ENCODE results near the gene ATG4B.

DNA sequence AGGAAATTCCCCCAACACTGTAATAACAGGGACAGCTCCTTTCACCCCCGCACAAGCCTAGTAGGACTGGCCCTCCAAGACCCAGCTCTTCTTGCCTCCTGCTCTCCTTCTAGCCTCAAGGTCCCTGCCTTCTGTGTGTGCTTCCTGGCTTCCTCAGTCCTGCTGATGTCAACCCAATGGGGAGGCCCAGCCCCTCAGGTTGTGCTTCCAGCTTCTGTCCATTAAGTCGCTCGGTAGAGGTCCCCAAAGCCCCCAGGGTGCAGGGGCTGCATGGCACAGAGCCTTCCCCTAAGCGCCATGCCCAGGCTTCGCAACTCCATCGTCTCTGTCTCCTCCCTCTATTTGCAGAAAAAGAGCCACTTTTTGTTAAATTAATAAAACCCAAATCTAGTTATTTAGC is 39.9 kb upstream of the ATG4B start:
- TF ChIP-seq CREB1 (IDR thresholded peaks at IDR 0.05; ENCODE audit: low read depth) (no peak), EGR1 (IDR thresholded peaks at IDR 0.05) (no peak), YY1 (IDR thresholded peaks at IDR 0.05; ENCODE audit: low read depth) (no peak), EP300 (IDR thresholded peaks at IDR 0.05; ENCODE audit: borderline replicate concordance) (no peak), TAF1 (IDR thresholded peaks at IDR 0.05; ENCODE audit: low read depth) (no peak)
- TF ChIP-seq, protein P1, sequence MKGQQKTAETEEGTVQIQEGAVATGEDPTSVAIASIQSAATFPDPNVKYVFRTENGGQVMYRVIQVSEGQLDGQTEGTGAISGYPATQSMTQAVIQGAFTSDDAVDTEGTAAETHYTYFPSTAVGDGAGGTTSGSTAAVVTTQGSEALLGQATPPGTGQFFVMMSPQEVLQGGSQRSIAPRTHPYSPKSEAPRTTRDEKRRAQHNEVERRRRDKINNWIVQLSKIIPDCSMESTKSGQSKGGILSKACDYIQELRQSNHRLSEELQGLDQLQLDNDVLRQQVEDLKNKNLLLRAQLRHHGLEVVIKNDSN (IDR thresholded peaks at IDR 0.05): no peak
- TF ChIP-seq, protein P2, sequence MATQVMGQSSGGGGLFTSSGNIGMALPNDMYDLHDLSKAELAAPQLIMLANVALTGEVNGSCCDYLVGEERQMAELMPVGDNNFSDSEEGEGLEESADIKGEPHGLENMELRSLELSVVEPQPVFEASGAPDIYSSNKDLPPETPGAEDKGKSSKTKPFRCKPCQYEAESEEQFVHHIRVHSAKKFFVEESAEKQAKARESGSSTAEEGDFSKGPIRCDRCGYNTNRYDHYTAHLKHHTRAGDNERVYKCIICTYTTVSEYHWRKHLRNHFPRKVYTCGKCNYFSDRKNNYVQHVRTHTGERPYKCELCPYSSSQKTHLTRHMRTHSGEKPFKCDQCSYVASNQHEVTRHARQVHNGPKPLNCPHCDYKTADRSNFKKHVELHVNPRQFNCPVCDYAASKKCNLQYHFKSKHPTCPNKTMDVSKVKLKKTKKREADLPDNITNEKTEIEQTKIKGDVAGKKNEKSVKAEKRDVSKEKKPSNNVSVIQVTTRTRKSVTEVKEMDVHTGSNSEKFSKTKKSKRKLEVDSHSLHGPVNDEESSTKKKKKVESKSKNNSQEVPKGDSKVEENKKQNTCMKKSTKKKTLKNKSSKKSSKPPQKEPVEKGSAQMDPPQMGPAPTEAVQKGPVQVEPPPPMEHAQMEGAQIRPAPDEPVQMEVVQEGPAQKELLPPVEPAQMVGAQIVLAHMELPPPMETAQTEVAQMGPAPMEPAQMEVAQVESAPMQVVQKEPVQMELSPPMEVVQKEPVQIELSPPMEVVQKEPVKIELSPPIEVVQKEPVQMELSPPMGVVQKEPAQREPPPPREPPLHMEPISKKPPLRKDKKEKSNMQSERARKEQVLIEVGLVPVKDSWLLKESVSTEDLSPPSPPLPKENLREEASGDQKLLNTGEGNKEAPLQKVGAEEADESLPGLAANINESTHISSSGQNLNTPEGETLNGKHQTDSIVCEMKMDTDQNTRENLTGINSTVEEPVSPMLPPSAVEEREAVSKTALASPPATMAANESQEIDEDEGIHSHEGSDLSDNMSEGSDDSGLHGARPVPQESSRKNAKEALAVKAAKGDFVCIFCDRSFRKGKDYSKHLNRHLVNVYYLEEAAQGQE (IDR thresholded peaks at IDR 0.05; ENCODE audit: low read depth): no peak
